IMR-90 (cell line): ENCODE results near the gene KANSL3. TPM values are rescaled to one million over a fixed set of nuclear protein-coding genes. Genes with fewer than 3 reads are reported as not detected.

Experiments
- ATAC-seq: fragments of 200-7000 bp; cut with Tn5 transposase; 2 replicates; pipeline ENCODE4 v1.9.1; 2020; ENCODE audit warnings: low read depth, mild to moderate bottlenecking, moderate library complexity
- BruUV-seq: library from RNA; stranded (reverse); fragments of 400-500 nt; replicated peaks from 2 replicates; lab custom pipeline; 2021; lab: Mats Ljungman, UMichigan
- CTCF ChIA-PET: fragments of 300-600 bp; formaldehyde crosslinking; extraction: SDS; loops from one replicate; lab custom pipeline; 2021; ENCODE audit warnings: antibody characterized with exemption; lab: Yijun Ruan, JAX
- POLR2A ChIA-PET: fragments of 300-600 bp; sonication (Branson Sonifier 250); formaldehyde crosslinking; loops from one replicate; lab custom pipeline; 2022; ENCODE audit warnings: antibody characterized with exemption; ENCODE audit not compliant: unreplicated experiment; lab: Charles Lee
- DNase-seq: peaks from one replicate; pipeline ENCODE4 v3.0.0; 2013
- H2AFZ ChIP-seq: replicated peaks from 2 replicates; pipeline ENCODE3; 2013; ENCODE audit warnings: low read length, mild to moderate bottlenecking; ENCODE audit not compliant: poor library complexity
- H2AK5ac ChIP-seq: 2 replicates; pipeline ENCODE4 v1.6.1; 2013; ENCODE audit warnings: low read depth, low read length, inconsistent platforms
- H2AK9ac ChIP-seq: replicated peaks from 2 replicates; pipeline ENCODE3; 2013; ENCODE audit warnings: mild to moderate bottlenecking, low read depth, low read length, moderate library complexity; ENCODE audit not compliant: poor library complexity
- H2BK120ac ChIP-seq: 2 replicates; pipeline ENCODE4 v1.6.1; 2013; ENCODE audit warnings: low read depth, low read length, inconsistent platforms
- H2BK15ac ChIP-seq: 3 replicates; pipeline ENCODE4 v1.6.1; 2013; ENCODE audit warnings: low read depth, low read length, inconsistent platforms
- H2BK20ac ChIP-seq: 2 replicates; pipeline ENCODE4 v1.6.1; 2013; ENCODE audit warnings: low read depth, mild to moderate bottlenecking, inconsistent platforms, low read length, moderate library complexity
- H2BK5ac ChIP-seq: 2 replicates; pipeline ENCODE4 v1.6.1; 2013; ENCODE audit warnings: mild to moderate bottlenecking, low read depth, low read length, inconsistent platforms; ENCODE audit not compliant: poor library complexity, severe bottlenecking
- H3K14ac ChIP-seq: replicated peaks from 2 replicates; pipeline ENCODE4 v1.6.1; 2013; ENCODE audit warnings: low read depth, low read length, inconsistent platforms
- H3K18ac ChIP-seq: 2 replicates; pipeline ENCODE4 v1.6.1; 2013; ENCODE audit warnings: low read depth, low read length, control low read depth
- H3K23ac ChIP-seq: 2 replicates; pipeline ENCODE4 v1.6.1; 2013; ENCODE audit warnings: low read depth, low read length, inconsistent platforms
- H3K27ac ChIP-seq: 2 replicates; pipeline ENCODE4 v1.5.1; 2013; ENCODE audit warnings: mild to moderate bottlenecking, control low read depth, low read length; ENCODE audit not compliant: insufficient read depth
- H3K27me3 ChIP-seq: 2 replicates; pipeline ENCODE4 v1.6.1; 2013; ENCODE audit warnings: low read length; ENCODE audit not compliant: control insufficient read depth, insufficient read depth
- H3K36me3 ChIP-seq: 2 replicates; pipeline ENCODE4 v1.6.1; 2013; ENCODE audit warnings: low read length, mixed read lengths; ENCODE audit not compliant: control insufficient read depth, insufficient read depth
- H3K4ac ChIP-seq: 2 replicates; pipeline ENCODE4 v1.6.1; 2013; ENCODE audit warnings: low read depth, low read length, inconsistent platforms
- H3K4me1 ChIP-seq: 2 replicates; pipeline ENCODE4 v1.6.1; 2013; ENCODE audit warnings: low read length, mixed read lengths; ENCODE audit not compliant: control insufficient read depth, insufficient read depth
- H3K4me2 ChIP-seq: 2 replicates; pipeline ENCODE4 v1.6.1; 2013; ENCODE audit warnings: low read depth, mild to moderate bottlenecking, control low read depth, low read length, moderate library complexity
- H3K4me3 ChIP-seq: 2 replicates; pipeline ENCODE4 v1.5.1; 2013; ENCODE audit warnings: low read depth, mild to moderate bottlenecking, control low read depth, low read length, moderate library complexity; ENCODE audit not compliant: insufficient read depth
- H3K56ac ChIP-seq: 2 replicates; pipeline ENCODE4 v1.6.1; 2013; ENCODE audit warnings: low read length, inconsistent platforms; ENCODE audit not compliant: insufficient read depth; ENCODE audit errors: extremely low read depth
- H3K79me1 ChIP-seq, 2 experiments: 2 replicates each; pipeline ENCODE4 v1.6.1; 2013; ENCODE audit warnings: low read length in 2 of 2, inconsistent platforms in 1 of 2, low read depth in 1 of 2
- H3K9ac ChIP-seq: 2 replicates; pipeline ENCODE4 v1.6.1; 2013; ENCODE audit warnings: low read depth, low read length, control low read depth
- H3K9me1 ChIP-seq: 2 replicates; pipeline ENCODE4 v1.6.1; 2013; ENCODE audit warnings: low read length, inconsistent platforms; ENCODE audit not compliant: insufficient read depth
- H3K9me3 ChIP-seq: 2 replicates; pipeline ENCODE4 v1.6.1; 2013; ENCODE audit warnings: low read length; ENCODE audit not compliant: control insufficient read depth, insufficient read depth
- H4K20me1 ChIP-seq: 2 replicates; pipeline ENCODE4 v1.6.1; 2013; ENCODE audit warnings: low read length, inconsistent platforms; ENCODE audit not compliant: insufficient read depth
- H4K5ac ChIP-seq: 2 replicates; pipeline ENCODE4 v1.6.1; 2013; ENCODE audit warnings: mild to moderate bottlenecking, low read depth, low read length, control low read depth
- H4K8ac ChIP-seq, 2 experiments: 2 replicates each; pipeline ENCODE4 v1.6.1; 2013; ENCODE audit warnings: low read depth in 2 of 2, low read length in 2 of 2, control low read depth in 1 of 2, inconsistent platforms in 1 of 2
- H4K91ac ChIP-seq: 2 replicates; pipeline ENCODE4 v1.6.1; 2013; ENCODE audit warnings: low read depth, low read length, inconsistent platforms; ENCODE audit not compliant: insufficient read depth
- CEBPB ChIP-seq: IDR thresholded peaks from 2 replicates; pipeline ENCODE4 v1.6.1; 2012; ENCODE audit warnings: low read depth, low read length, improper control_type of control experiment
- ELK1 ChIP-seq: fragments of 150-350 bp; IDR thresholded peaks from 2 replicates; pipeline ENCODE4 v1.6.1; 2016; ENCODE audit warnings: low read depth, mild to moderate bottlenecking, low read length, moderate library complexity, borderline replicate concordance
- USF2 ChIP-seq: fragments of 150-350 bp; IDR thresholded peaks from 2 replicates; pipeline ENCODE4 v1.6.1; 2017; ENCODE audit warnings: mild to moderate bottlenecking, antibody characterized with exemption, low read length, low read depth
- WGBS, 2 experiments: methylation state at CpG; one replicate each; pipeline versions ENCODE4 v1.1.5 to v1.1.7; 2013; ENCODE audit warnings: missing lambda C conversion rate in 2 of 2; ENCODE audit not compliant: insufficient read length in 1 of 2; ENCODE audit errors: extremely low coverage in 2 of 2; 5-methylcytosine and 5-hydroxymethylcytosine counted together
- dilution Hi-C: fragments of 300-500 bp; cut with HindIII; formaldehyde crosslinking; loops from one replicate; pipeline ENCODE4 v1.14.3; 2018; ENCODE audit warnings: low sequenced_read_pairs; ENCODE audit not compliant: unreplicated experiment
- in situ Hi-C: fragments of 300-500 bp; cut with MboI; formaldehyde crosslinking; loops from 3 replicates; pipeline ENCODE4 v1.14.3; 2019; ENCODE audit warnings: low sequenced_read_pairs, inconsistent platforms, mixed read lengths
- intact Hi-C: fragments of 100-400 bp; cut with micrococcal nuclease; formaldehyde crosslinking; loops from 2 replicates; pipeline ENCODE4 v1.10.0; 2022
- polyA plus RNA-seq, 3 experiments: library from polyadenylated mRNA; depleted of rRNA; stranded (reverse); fragments of >200 nt; gene quantifications; 2 replicates each; pipeline ENCODE4 v1.2.3, GENCODE V29; 2012; ENCODE audit warnings: low replicate concordance in 1 of 3
- total RNA-seq: library from RNA; depleted of rRNA; stranded (reverse); fragments of >200 nt; gene quantifications from 2 replicates; pipeline ENCODE4 v1.2.3, GENCODE V29; 2012

Gene KANSL3
- total and polyA plus RNA-seq, 2 of the 4 experiments (the other 2 are of a cell fraction): 22.2 to 26.3 TPM

- no peak overlapping the region for H2AFZ ChIP-seq
- dilution Hi-C loops (no loop called here), in situ Hi-C loops (loop anchor here (25.0 kb wide), 1 partner anchor 344 kb away; no protein-coding TSS in a partner anchor), intact Hi-C loops (no loop called here)
- ATAC-seq (peak; percentile 61), DNase-seq (peak; percentile 74)
- no peak overlapping the region for H3K4me3 ChIP-seq
- H3K4me1 ChIP-seq: peaks cover 6% of the 10 kb centered on the region; the same call in 1 of the 2 replicates
- H3K56ac ChIP-seq: no peak overlapping the region
- H2BK5ac ChIP-seq: peak overlapping the region; percentile 21
- H3K36me3 ChIP-seq: peaks cover 21% of the 10 kb centered on the region
- 60% methylated on average over 2 of the region's 8 CpGs; no CpG with 5 or more reads in 1 of the 2 experiments for WGBS, 2 experiments
- H3K9ac ChIP-seq: no peak overlapping the region
- peak overlapping the region; percentile 50; the same call in 1 of the 2 replicates for H3K14ac ChIP-seq
- H4K5ac ChIP-seq: no peak overlapping the region; the same call in 1 of the 2 replicates
- peaks cover 8% of the 10 kb centered on the region for H3K9me1 ChIP-seq
- H2BK120ac ChIP-seq: no peak overlapping the region; the same call in 1 of the 2 replicates
- H3K4me2 ChIP-seq: no peak overlapping the region
- TF ChIP-seq CEBPB: peak; percentile 82
- no peak for TF ChIP-seq USF2
- TF ChIP-seq ELK1: no peak
- H4K8ac ChIP-seq: peak overlapping the region in 1 of 2 experiments; percentile 63; a peak in 1 of 4 replicates
- H4K20me1 ChIP-seq: peaks cover 4% of the 10 kb centered on the region; the same call in 1 of the 2 replicates
- no TSS peak for BruUV-seq
- peak overlapping the region; percentile 52; the same call in 1 of the 2 replicates for H3K23ac ChIP-seq
- peaks cover 15 to 48% of the 10 kb centered on the region in 2 experiments for H3K79me1 ChIP-seq
- H4K91ac ChIP-seq: no peak overlapping the region
- no peak overlapping the region for H2AK9ac ChIP-seq
- peak overlapping the region; percentile 31 for H3K4ac ChIP-seq
- ChIA-PET POLR2A (no interaction called here), CTCF (interaction anchor here (1.0 kb wide), 1 partner anchor 47 kb away, joined by 5 read pairs; no protein-coding TSS in a partner anchor)
- no peaks in the 10 kb centered on the region for H3K9me3 ChIP-seq
- H3K18ac ChIP-seq: no peak overlapping the region; the same call in 1 of the 2 replicates
- no peaks in the 10 kb centered on the region for H3K27me3 ChIP-seq
- H2BK20ac ChIP-seq: no peak overlapping the region
- H3K27ac ChIP-seq: peak overlapping the region; percentile 79; the same call in 1 of the 2 replicates
- no peak overlapping the region for H2BK15ac ChIP-seq
- no peak overlapping the region for H2AK5ac ChIP-seq
Measured at GRCh38 chr2:96618596-96619283, 19.4 kb downstream of the KANSL3 start.
